ENCODE measurements around the gene RREB1.

RREB1 gene

GRCh38 chr6:7230327-7230691, 122.5 kb downstream of the RREB1 start:
- no peak for DNase-seq

DNA sequence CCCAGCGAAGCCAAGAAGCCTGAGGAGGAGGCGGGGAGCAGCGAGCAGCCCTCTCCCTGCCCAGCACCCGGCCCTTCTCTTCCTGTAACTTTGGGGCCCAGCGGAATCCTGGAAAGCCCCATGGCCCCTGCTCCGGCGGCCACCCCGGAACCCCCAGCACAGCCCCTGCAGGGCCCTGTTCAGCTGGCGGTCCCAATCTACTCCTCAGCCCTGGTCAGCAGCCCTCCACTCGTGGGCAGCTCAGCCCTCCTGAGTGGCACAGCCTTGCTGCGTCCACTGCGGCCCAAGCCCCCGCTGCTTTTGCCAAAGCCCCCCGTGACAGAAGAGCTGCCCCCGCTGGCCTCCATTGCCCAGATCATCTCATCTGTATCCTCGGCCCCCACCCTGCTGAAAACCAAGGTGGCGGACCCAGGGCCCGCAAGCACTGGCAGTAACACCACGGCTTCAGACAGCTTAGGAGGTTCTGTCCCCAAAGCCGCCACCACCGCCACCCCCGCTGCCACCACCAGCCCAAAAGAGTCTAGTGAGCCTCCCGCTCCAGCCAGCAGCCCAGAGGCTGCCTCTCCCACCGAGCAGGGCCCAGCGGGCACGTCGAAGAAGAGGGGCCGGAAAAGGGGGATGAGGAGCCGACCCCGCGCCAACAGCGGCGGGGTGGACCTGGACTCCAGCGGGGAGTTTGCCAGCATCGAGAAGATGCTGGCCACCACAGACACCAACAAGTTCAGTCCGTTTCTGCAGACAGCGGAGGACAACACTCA, 123.4 kb downstream of the RREB1 start:
- no peak for DNase-seq

DNA sequence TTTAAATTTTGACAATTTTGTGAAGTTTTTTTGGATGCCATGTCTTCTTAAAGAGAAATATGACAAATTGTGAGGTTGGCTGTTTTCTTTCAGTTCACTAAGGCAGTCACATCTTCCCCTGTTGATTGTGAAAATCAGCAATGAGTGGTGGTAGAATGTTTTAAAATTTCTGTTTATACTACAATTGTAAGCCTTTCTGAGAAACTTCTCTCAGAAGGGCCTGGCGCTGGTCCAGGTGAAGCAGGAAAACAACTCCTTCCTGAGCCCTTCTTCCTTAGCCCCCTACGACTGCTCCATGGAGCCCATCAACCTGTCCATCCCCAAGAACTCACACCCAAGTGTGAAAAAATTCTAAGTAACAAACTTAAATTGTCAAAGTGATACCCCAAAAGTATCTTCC, 124.6 kb downstream of the RREB1 start:
- DNase-seq = no peak

GRCh38 chr6:7234547-7234946, 126.8 kb downstream of the RREB1 start:
- no peak for DNase-seq

GRCh38 chr6:7235712-7236305, 128.0 kb downstream of the RREB1 start:
- DNase-seq = no peak

- DNase-seq = no peak
Measured at GRCh38 chr6:7236306-7237209, 128.8 kb downstream of the RREB1 start.

DNA sequence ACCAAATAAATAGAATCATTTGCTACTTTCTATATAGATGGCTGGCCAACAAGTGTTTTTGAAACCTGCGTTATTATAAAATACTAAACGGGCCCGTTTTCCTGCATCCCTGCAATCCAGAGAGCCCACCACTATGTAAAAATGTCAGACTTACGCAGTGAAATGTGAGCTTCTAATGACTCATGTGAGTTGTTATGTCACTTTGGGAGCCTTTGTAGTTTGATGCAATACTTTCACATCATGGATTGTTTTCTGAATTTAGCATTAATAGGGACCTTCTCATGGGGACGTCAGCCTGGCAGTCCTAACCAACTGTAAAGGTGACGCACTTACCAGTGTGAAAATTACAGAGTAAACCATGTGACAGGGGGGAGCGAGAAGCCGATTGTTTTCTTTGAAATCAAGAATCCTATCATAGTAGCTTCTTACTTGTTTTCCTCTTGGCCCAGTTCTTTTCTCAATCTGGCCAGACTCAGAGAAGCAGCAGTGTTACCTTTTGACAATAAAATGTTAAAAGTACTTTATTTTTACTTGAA, 130.0 kb downstream of the RREB1 start:
- DNase-seq = no peak

GRCh38 chr6:7238526-7238899, 130.8 kb downstream of the RREB1 start:
- DNase-seq = no peak

DNA sequence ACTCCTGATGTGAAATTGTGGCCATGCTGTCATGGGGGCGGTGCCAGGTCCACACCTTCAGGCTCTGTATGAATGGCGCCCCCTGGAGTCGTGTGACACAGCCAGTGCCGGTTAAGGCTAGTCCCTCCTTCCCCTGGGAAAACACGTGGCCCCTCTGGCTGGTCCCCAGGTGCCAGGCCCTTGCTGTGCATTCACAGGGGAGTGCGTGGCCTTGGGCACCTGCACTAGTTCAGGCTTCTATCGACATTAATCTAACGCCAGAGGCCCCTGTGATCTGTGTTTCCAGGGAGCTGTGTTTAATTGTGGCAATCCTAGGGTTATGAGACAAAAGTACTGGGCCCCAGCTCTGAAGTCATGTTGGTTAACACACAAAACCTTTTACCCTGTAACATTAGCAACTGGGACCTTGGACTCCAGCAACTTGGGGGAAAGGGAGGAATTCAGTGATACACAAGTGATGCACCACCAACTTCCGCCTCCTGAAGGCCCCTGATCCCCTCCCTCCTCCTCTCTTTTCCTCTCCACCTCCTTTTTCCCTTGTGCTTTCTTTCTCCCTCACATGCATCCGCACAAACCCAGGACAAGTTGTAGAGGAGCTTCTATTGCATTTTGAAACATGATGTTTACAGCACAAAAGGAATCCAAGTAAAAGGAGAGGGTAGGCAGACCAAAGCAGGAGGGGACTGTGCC, 131.3 kb downstream of the RREB1 start:
- peak; percentile 62 for DNase-seq

GRCh38 chr6:7239590-7239948, 131.8 kb downstream of the RREB1 start:
- DNase-seq = no peak

DNA sequence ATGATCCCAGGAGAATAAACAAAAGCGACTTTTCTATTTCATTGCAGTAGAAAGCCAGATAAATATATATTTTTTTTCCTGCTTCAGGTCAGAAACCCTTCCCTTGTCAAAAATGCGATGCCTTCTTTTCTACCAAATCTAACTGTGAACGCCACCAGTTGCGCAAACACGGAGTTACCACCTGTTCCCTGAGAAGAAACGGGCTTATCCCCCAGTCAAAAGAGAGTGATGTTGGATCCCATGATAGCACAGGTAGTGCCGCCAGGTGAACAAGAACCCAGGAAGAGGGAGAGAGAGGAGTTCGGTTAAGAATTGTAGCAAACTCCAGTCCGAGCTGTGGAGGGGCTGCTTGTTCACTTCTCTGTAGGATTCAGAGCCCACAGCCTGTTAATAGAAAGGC, 132.6 kb downstream of the RREB1 start:
- DNase-seq = no peak

GRCh38 chr6:7241160-7241559, 133.4 kb downstream of the RREB1 start:
- no peak for DNase-seq

GRCh38 chr6:7241709-7242645, 134.2 kb downstream of the RREB1 start:
- DNase-seq = no peak

- DNase-seq = no peak
Measured at GRCh38 chr6:7242835-7243178, 135.0 kb downstream of the RREB1 start.

DNA sequence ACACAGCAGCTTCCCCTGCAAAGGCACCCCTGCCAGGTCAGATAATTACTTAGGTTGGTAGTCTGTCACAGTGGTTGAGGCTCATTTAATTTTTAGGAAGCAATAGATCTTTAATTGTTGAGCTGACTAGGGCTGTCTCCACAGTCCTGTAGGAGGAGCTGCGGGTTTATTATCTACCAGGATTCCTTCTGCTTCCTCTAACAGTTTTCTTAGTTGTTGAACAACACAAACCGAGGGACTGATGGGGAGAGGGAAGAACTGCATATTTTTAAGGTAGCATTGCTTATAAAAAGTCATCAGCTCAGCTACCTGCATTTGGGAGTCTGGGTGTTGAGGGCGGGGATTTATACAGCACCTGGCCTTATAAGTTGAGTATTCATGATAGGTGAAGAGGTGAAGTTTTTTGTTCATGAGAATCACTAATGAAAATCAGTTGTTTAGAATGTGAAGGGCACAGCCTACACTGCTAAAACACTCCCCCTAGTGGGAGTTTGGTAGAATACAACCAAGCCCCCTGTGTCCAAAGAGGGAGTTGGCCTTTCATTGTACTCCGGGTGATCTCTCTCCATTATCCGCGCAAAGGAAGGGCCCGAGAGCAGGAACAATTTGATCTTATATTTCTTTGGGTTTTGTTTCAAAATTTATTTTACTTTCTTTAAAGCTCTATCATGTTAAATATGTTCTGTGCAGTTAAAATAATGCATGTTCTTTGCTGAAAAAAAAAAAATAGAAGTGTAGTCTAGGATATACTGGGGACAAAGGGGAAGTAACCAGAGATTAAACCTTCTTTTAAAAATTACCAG, 135.6 kb downstream of the RREB1 start:
- DNase-seq = peak; percentile 11

GRCh38 chr6:7245668-7246393, 138.1 kb downstream of the RREB1 start:
- DNase-seq = no peak

DNA sequence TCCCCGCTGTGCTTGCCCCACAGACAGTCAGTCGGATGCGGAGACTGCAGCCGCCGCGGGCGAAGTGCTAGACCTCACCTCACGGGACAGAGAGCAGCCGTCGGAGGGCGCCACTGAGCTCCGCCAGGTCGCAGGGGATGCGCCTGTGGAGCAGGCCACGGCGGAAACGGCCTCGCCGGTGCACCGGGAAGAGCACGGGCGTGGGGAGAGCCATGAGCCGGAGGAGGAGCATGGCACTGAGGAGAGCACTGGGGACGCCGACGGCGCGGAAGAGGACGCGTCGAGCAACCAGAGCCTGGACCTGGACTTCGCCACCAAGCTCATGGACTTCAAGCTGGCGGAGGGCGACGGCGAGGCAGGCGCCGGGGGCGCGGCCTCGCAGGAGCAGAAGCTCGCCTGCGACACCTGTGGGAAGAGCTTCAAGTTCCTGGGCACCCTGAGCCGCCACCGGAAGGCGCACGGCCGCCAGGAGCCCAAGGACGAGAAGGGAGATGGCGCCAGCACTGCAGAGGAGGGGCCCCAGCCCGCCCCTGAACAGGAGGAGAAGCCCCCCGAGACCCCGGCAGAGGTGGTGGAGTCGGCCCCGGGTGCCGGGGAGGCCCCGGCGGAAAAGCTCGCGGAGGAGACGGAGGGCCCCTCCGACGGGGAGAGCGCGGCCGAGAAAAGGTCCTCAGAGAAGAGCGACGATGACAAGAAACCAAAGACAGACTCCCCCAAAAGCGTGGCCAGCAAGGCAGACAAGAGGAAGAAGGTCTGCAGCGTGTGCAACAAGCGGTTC, 138.8 kb downstream of the RREB1 start:
- DNase-seq = no peak

- DNase-seq = no peak
Measured at GRCh38 chr6:7247179-7247456, 139.4 kb downstream of the RREB1 start.

DNA sequence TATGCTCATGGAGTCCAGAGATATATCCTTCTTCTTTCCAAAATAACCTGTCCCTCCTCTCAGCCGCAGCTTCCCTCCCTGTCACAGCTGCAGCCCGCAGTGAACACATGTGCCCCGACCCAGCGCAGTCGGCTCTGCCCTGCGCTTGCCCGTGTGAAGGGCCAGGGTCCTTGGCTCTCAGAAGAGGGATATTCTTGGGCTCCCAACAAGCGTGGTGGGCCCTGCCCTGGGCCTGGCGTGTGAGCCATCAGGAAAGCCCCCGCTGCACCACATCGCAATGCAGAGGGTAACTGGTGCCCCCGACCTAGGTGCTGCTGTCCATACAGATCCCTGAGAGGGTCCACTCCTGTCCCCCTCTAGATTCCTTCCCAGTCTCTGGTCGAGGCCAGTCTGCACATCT, 140.1 kb downstream of the RREB1 start:
- DNase-seq = no peak

DNA sequence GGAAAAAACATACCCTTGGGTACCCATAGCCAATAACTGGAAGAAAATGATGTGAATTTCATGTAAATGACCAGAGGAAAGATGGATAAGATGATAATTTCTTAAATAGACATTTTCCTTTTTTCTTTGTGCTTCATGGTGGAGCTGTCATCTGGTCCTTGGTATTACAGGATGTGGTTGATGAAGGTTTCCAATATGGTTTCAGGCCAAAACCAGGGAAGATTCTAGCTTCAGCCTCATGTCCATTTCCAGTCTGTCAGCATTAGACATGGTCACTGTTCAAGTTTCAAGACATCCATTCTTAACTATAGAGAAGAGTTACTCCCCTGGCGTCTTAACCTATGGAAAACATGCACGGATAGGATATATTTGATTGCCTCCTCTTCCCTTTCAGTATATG, 141.6 kb downstream of the RREB1 start:
- no peak for DNase-seq
